SK-N-SH treated with all-trans-retinoic acid at 6 μM for 48 hours (cell line): Measurements from ENCODE around the gene MYPN.

ENCODE experiments used
- ATAC-seq: fragments of 200-7000 bp; cut with Tn5 transposase; 3 replicates; pipeline ENCODE4 v1.9.1; 2020; ENCODE audit warnings: mild to moderate bottlenecking, moderate library complexity
- ARNTL ChIP-seq: fragments of 450-650 bp; formaldehyde crosslinking; IDR thresholded peaks from 2 replicates; pipeline ENCODE4 v1.5.0; 2020; ENCODE audit warnings: low read depth, mild to moderate bottlenecking, moderate library complexity, borderline replicate concordance
- BACH2 ChIP-seq: fragments of 250-450 bp; sonication (Bioruptor Pico); IDR thresholded peaks from 2 replicates; pipeline ENCODE4 v1.9.0; 2021; ENCODE audit warnings: mild to moderate bottlenecking, borderline replicate concordance
- CSDC2 ChIP-seq: fragments of 250-450 bp; sonication (Bioruptor Pico); IDR thresholded peaks from 2 replicates; pipeline ENCODE4 v1.5.0; 2020; ENCODE audit warnings: mild to moderate bottlenecking, moderate library complexity
- CSRNP3 ChIP-seq: fragments of 250-450 bp; sonication (Bioruptor Pico); IDR thresholded peaks from 2 replicates; pipeline ENCODE4 v1.5.1; 2021; ENCODE audit warnings: mild to moderate bottlenecking, moderate library complexity
- ESRRG ChIP-seq: fragments of 250-450 bp; sonication (Bioruptor Pico); IDR thresholded peaks from 2 replicates; pipeline ENCODE4 v1.6.1; 2021; ENCODE audit warnings: mild to moderate bottlenecking
- GLIS3 ChIP-seq: fragments of 250-450 bp; sonication (Bioruptor Pico); IDR thresholded peaks from 2 replicates; pipeline ENCODE4 v1.5.0; 2020; ENCODE audit warnings: mild to moderate bottlenecking, moderate library complexity
- ISL1 ChIP-seq: fragments of 250-450 bp; sonication (Bioruptor Pico); IDR thresholded peaks from 2 replicates; pipeline ENCODE4 v2.1.2; 2022; ENCODE audit warnings: mild to moderate bottlenecking, moderate library complexity
- PPARA ChIP-seq: fragments of 250-450 bp; sonication (Bioruptor Pico); IDR thresholded peaks from 2 replicates; pipeline ENCODE4 v1.5.0; 2020; ENCODE audit warnings: mild to moderate bottlenecking, borderline replicate concordance
- RARB ChIP-seq: fragments of 250-450 bp; sonication (Bioruptor Pico); IDR thresholded peaks from 2 replicates; pipeline ENCODE4 v1.8.0; 2021; ENCODE audit warnings: mild to moderate bottlenecking, moderate library complexity
- SNAI2 ChIP-seq: fragments of 250-450 bp; sonication (Bioruptor Pico); IDR thresholded peaks from 2 replicates; pipeline ENCODE4 v1.5.0; 2020; ENCODE audit warnings: mild to moderate bottlenecking, moderate library complexity
- TCF4 ChIP-seq: fragments of 250-450 bp; sonication (Bioruptor Pico); IDR thresholded peaks from 2 replicates; pipeline ENCODE4 v1.8.0; 2021; ENCODE audit warnings: mild to moderate bottlenecking, moderate library complexity, borderline replicate concordance
- TOX ChIP-seq: fragments of 250-450 bp; sonication (Bioruptor Pico); IDR thresholded peaks from 2 replicates; pipeline ENCODE4 v1.8.0; 2021; ENCODE audit warnings: mild to moderate bottlenecking, moderate library complexity, borderline replicate concordance
- ZC3H10 ChIP-seq: fragments of 250-450 bp; sonication (Bioruptor Pico); IDR thresholded peaks from 2 replicates; pipeline ENCODE4 v1.5.1; 2021; ENCODE audit warnings: mild to moderate bottlenecking, moderate library complexity
- ZFP3 ChIP-seq: fragments of 250-450 bp; sonication (Bioruptor Pico); IDR thresholded peaks from 2 replicates; pipeline ENCODE4 v1.5.0; 2020; ENCODE audit warnings: mild to moderate bottlenecking, moderate library complexity
- ZFP30 ChIP-seq: fragments of 450-650 bp; formaldehyde crosslinking; IDR thresholded peaks from 2 replicates; pipeline ENCODE4 v1.5.0; 2022; ENCODE audit warnings: mild to moderate bottlenecking, moderate library complexity
- ZNF565 ChIP-seq: fragments of 450-650 bp; formaldehyde crosslinking; conservative IDR thresholded peaks from 2 replicates; pipeline ENCODE4 v1.5.0; 2020; ENCODE audit warnings: low read depth, mild to moderate bottlenecking, moderate library complexity
- ZNF70 ChIP-seq: fragments of 450-650 bp; formaldehyde crosslinking; IDR thresholded peaks from 2 replicates; pipeline ENCODE4 v1.5.0; 2020; ENCODE audit warnings: mild to moderate bottlenecking, moderate library complexity
- ZNF8 ChIP-seq: fragments of 450-650 bp; formaldehyde crosslinking; IDR thresholded peaks from 2 replicates; pipeline ENCODE4 v1.5.0; 2020; ENCODE audit warnings: mild to moderate bottlenecking, moderate library complexity
- TF ChIP-seq, protein P1 (sequence below): fragments of 250-450 bp; sonication (Bioruptor Pico); IDR thresholded peaks from 2 replicates; pipeline ENCODE4 v1.8.0; 2020; ENCODE audit warnings: mild to moderate bottlenecking, moderate library complexity, borderline replicate concordance
- TF ChIP-seq, protein P2 (sequence below): fragments of 250-450 bp; sonication (Bioruptor Pico); IDR thresholded peaks from 2 replicates; pipeline ENCODE4 v1.5.1; 2020; ENCODE audit warnings: low read depth, mild to moderate bottlenecking, moderate library complexity
- TF ChIP-seq, protein P3 (sequence below): fragments of 250-450 bp; sonication (Bioruptor Pico); IDR thresholded peaks from 2 replicates; pipeline ENCODE4 v1.5.0; 2020; ENCODE audit warnings: mild to moderate bottlenecking, moderate library complexity

Gene MYPN

DNA sequence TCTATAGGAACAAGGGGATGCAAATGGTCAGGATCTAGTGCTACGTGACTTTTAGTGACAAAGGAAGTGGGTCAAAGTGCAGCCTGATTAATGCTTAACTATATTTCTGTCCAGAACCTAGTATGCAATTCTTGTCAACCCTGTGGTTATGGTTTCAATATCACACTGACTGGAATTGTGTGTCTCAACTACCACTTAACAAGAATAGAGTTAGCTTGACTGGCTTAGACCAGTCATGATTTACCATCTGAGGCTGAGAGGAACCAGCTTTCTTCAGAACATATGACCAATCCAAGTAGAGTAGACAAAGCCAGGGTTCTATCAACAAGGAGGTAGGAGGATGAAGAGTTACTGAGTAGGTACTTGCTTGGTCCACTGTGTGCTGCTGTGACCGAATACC is 54.4 kb downstream of the MYPN start:
- TF ChIP-seq, protein P1, sequence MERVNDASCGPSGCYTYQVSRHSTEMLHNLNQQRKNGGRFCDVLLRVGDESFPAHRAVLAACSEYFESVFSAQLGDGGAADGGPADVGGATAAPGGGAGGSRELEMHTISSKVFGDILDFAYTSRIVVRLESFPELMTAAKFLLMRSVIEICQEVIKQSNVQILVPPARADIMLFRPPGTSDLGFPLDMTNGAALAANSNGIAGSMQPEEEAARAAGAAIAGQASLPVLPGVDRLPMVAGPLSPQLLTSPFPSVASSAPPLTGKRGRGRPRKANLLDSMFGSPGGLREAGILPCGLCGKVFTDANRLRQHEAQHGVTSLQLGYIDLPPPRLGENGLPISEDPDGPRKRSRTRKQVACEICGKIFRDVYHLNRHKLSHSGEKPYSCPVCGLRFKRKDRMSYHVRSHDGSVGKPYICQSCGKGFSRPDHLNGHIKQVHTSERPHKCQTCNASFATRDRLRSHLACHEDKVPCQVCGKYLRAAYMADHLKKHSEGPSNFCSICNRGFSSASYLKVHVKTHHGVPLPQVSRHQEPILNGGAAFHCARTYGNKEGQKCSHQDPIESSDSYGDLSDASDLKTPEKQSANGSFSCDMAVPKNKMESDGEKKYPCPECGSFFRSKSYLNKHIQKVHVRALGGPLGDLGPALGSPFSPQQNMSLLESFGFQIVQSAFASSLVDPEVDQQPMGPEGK = no peak
- no peak for TF ChIP-seq ESRRG (CRISPR knock-in tag)
- TF ChIP-seq ZNF70 = no peak
- no peak for TF ChIP-seq CSDC2
- TF ChIP-seq BACH2 (CRISPR knock-in tag) = no peak
- TF ChIP-seq ZNF8 (CRISPR knock-in tag) = no peak
- TF ChIP-seq, protein P2, sequence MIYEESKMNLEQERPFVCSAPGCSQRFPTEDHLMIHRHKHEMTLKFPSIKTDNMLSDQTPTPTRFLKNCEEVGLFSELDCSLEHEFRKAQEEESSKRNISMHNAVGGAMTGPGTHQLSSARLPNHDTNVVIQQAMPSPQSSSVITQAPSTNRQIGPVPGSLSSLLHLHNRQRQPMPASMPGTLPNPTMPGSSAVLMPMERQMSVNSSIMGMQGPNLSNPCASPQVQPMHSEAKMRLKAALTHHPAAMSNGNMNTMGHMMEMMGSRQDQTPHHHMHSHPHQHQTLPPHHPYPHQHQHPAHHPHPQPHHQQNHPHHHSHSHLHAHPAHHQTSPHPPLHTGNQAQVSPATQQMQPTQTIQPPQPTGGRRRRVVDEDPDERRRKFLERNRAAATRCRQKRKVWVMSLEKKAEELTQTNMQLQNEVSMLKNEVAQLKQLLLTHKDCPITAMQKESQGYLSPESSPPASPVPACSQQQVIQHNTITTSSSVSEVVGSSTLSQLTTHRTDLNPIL (CRISPR knock-in tag) = no peak
- TF ChIP-seq ZC3H10 = no peak
- TF ChIP-seq CSRNP3 (CRISPR knock-in tag) = no peak
- TF ChIP-seq TOX (CRISPR knock-in tag) = no peak
- no peak for TF ChIP-seq ARNTL (CRISPR knock-in tag)
- no peak for TF ChIP-seq PPARA (CRISPR knock-in tag)
- TF ChIP-seq ISL1 (CRISPR knock-in tag) = no peak
- TF ChIP-seq, all 23 proteins: peak for 0
- no peak for ATAC-seq

DNA sequence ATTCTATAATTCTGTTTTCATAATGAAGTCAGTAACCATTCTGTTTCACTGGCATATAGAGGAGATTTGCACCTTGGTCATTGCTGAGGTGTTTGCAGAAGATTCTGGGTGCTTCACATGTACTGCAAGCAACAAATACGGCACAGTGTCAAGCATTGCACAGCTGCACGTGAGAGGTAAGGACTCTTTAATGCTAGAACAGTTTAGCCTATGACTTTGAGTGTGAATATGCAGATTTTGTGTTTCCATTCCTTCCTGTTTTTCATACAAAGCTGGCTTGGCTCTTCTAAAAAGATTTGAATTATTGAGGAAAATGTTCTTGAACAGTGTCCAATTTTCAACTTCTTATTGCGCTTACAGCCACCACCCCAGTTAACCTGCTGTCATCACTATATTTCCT is 56.4 kb downstream of the MYPN start:
- ATAC-seq = no peak
- TF ChIP-seq ZNF565 (CRISPR knock-in tag) = no peak
- TF ChIP-seq ZC3H10 = no peak
- TF ChIP-seq SNAI2 (CRISPR knock-in tag) = no peak
- TF ChIP-seq ZFP3 (CRISPR knock-in tag) = no peak
- TF ChIP-seq GLIS3 = no peak
- no peak for TF ChIP-seq RARB (CRISPR knock-in tag)
- TF ChIP-seq, protein P1 = no peak
- TF ChIP-seq PPARA (CRISPR knock-in tag) = no peak
- TF ChIP-seq ZNF70 = no peak
- no peak for TF ChIP-seq ZFP30 (CRISPR knock-in tag)
- TF ChIP-seq CSRNP3 (CRISPR knock-in tag) = no peak
- no peak for TF ChIP-seq ARNTL (CRISPR knock-in tag)
- no peak for TF ChIP-seq CSDC2
- TF ChIP-seq, protein P2 (CRISPR knock-in tag) = no peak
- no peak for TF ChIP-seq ZNF8 (CRISPR knock-in tag)
- TF ChIP-seq, protein P3, sequence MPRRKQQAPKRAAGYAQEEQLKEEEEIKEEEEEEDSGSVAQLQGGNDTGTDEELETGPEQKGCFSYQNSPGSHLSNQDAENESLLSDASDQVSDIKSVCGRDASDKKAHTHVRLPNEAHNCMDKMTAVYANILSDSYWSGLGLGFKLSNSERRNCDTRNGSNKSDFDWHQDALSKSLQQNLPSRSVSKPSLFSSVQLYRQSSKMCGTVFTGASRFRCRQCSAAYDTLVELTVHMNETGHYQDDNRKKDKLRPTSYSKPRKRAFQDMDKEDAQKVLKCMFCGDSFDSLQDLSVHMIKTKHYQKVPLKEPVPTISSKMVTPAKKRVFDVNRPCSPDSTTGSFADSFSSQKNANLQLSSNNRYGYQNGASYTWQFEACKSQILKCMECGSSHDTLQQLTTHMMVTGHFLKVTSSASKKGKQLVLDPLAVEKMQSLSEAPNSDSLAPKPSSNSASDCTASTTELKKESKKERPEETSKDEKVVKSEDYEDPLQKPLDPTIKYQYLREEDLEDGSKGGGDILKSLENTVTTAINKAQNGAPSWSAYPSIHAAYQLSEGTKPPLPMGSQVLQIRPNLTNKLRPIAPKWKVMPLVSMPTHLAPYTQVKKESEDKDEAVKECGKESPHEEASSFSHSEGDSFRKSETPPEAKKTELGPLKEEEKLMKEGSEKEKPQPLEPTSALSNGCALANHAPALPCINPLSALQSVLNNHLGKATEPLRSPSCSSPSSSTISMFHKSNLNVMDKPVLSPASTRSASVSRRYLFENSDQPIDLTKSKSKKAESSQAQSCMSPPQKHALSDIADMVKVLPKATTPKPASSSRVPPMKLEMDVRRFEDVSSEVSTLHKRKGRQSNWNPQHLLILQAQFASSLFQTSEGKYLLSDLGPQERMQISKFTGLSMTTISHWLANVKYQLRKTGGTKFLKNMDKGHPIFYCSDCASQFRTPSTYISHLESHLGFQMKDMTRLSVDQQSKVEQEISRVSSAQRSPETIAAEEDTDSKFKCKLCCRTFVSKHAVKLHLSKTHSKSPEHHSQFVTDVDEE (CRISPR knock-in tag) = no peak
- TF ChIP-seq ISL1 (CRISPR knock-in tag) = no peak
- no peak for TF ChIP-seq TCF4 (CRISPR knock-in tag)
- TF ChIP-seq, all 23 proteins: peak for 0
